CD14-positive monocyte (primary cell): ENCODE measurements around the gene ITPR3. TPM values are rescaled to one million over a fixed set of nuclear protein-coding genes. Genes with fewer than 3 reads are reported as not detected.

Experiments
- DNase-seq, 3 donors: peaks; one replicate each; pipeline ENCODE4 v3.0.0-alpha.2; 2011 to 2022
- H2AFZ ChIP-seq: 2 replicates; pipeline ENCODE4 v1.6.0; 2012; ENCODE audit warnings: mild to moderate bottlenecking, low read depth, low read length, inconsistent platforms; ENCODE audit not compliant: insufficient read depth, poor library complexity, severe bottlenecking
- H3K27ac ChIP-seq, 2 donors: 1 replicate in 1 of 2; 2 replicates in 1 of 2; pipeline ENCODE4 v1.5.1; 2012 to 2013; ENCODE audit warnings: low read length in 2 of 2, control low read depth in 1 of 2, inconsistent platforms in 1 of 2, low read depth in 1 of 2, mild to moderate bottlenecking in 1 of 2
- H3K27me3 ChIP-seq, 2 donors: one replicate each; pipeline versions ENCODE4 v1.6.0 to v1.6.1; 2011 to 2013; ENCODE audit warnings: low read length in 2 of 2; ENCODE audit not compliant: control insufficient read depth in 2 of 2, insufficient read depth in 2 of 2
- H3K36me3 ChIP-seq, 2 donors: replicated peaks in 1 of 2; 1 replicate in 1 of 2; 2 replicates in 1 of 2; pipeline versions ENCODE4 v1.5.1 to v1.6.1; 2012 to 2013; ENCODE audit warnings: low read length in 2 of 2, control low read depth in 1 of 2, inconsistent platforms in 1 of 2, mild to moderate bottlenecking in 1 of 2; ENCODE audit not compliant: insufficient read depth in 2 of 2, control insufficient read depth in 1 of 2
- H3K4me1 ChIP-seq, 2 donors: 1 replicate in 1 of 2; 2 replicates in 1 of 2; pipeline versions ENCODE4 v1.5.1 to v1.6.1; 2012 to 2013; ENCODE audit warnings: low read length in 2 of 2, control low read depth in 1 of 2, inconsistent platforms in 1 of 2, mild to moderate bottlenecking in 1 of 2, moderate library complexity in 1 of 2; ENCODE audit not compliant: insufficient read depth in 2 of 2, control insufficient read depth in 1 of 2
- H3K4me2 ChIP-seq: replicated peaks from 2 replicates; pipeline ENCODE3; 2012; ENCODE audit warnings: low read length, moderate library complexity, mild to moderate bottlenecking; ENCODE audit not compliant: poor library complexity, severe bottlenecking; ENCODE audit errors: extremely low read depth
- H3K4me3 ChIP-seq, 3 experiments: fragments of 200-600 bp in 1 of 3; sonication (generic) in 1 of 3; replicated peaks in 1 of 3; 1 replicate in 2 of 3; 2 replicates in 1 of 3; pipeline ENCODE4 v1.5.1; 2011 to 2013; ENCODE audit warnings: low read length in 3 of 3, mild to moderate bottlenecking in 3 of 3, control low read depth in 2 of 3, low read depth in 2 of 3, inconsistent platforms in 1 of 3, moderate library complexity in 1 of 3
- H3K79me2 ChIP-seq: 2 replicates; pipeline ENCODE4 v1.6.0; 2012; ENCODE audit warnings: mild to moderate bottlenecking, control low read depth, inconsistent platforms, low read length, moderate library complexity; ENCODE audit not compliant: insufficient read depth
- H3K9ac ChIP-seq: 2 replicates; pipeline ENCODE4 v1.6.0; 2017; ENCODE audit warnings: low read length, mild to moderate bottlenecking; ENCODE audit not compliant: insufficient read depth, poor library complexity, severe bottlenecking
- H3K9me3 ChIP-seq, 2 donors: replicated peaks in 1 of 2; 1 replicate in 1 of 2; 2 replicates in 1 of 2; pipeline versions ENCODE4 v1.5.1 to v1.6.1; 2012 to 2013; ENCODE audit warnings: low read length in 2 of 2, control low read depth in 1 of 2; ENCODE audit not compliant: control insufficient read depth in 1 of 2, insufficient read depth in 1 of 2
- H4K20me1 ChIP-seq: 2 replicates; pipeline ENCODE4 v1.6.0; 2012; ENCODE audit warnings: mild to moderate bottlenecking, low read length, control low read depth, moderate library complexity; ENCODE audit not compliant: insufficient read depth
- H3K27ac Mint-ChIP-seq, 7 donors: one replicate each; pipeline ENCODE4 v1.8.0; 2020; ENCODE audit warnings: mild to moderate bottlenecking in 7 of 7, mixed read lengths in 7 of 7, moderate library complexity in 6 of 7, inconsistent platforms in 2 of 7
- H3K27me3 Mint-ChIP-seq, 3 donors: one replicate each; pipeline ENCODE4 v1.8.0; 2021 to 2022; ENCODE audit warnings: low read depth in 3 of 3, mild to moderate bottlenecking in 3 of 3, mixed read lengths in 3 of 3, moderate library complexity in 3 of 3, inconsistent platforms in 1 of 3
- H3K36me3 Mint-ChIP-seq, 2 donors: one replicate each; pipeline ENCODE4 v1.8.0; 2020; ENCODE audit warnings: mixed read lengths in 2 of 2, inconsistent platforms in 1 of 2, mild to moderate bottlenecking in 1 of 2
- H3K4me1 Mint-ChIP-seq: one replicate; pipeline ENCODE4 v1.8.0; 2020; ENCODE audit warnings: mild to moderate bottlenecking, mixed read lengths
- H3K4me3 Mint-ChIP-seq, 2 donors: one replicate each; pipeline ENCODE4 v1.8.0; 2020; ENCODE audit warnings: mild to moderate bottlenecking in 2 of 2, mixed read lengths in 2 of 2, moderate library complexity in 1 of 2
- H3K9me3 Mint-ChIP-seq, 7 donors: one replicate each; pipeline ENCODE4 v1.8.0; 2020 to 2022; ENCODE audit warnings: mixed read lengths in 7 of 7, mild to moderate bottlenecking in 6 of 7, moderate library complexity in 6 of 7, inconsistent platforms in 2 of 7
- WGBS: methylation state at CpG from one replicate; pipeline ENCODE4 v1.1.5; 2013; ENCODE audit warnings: missing lambda C conversion rate; ENCODE audit not compliant: insufficient coverage; 5-methylcytosine and 5-hydroxymethylcytosine counted together
- intact Hi-C, 2 donors: fragments of 100-400 bp; cut with micrococcal nuclease; formaldehyde crosslinking; loops; one replicate each; pipeline versions ENCODE4 v1.15.0 to v1.15.1; 2023
- polyA plus RNA-seq, 3 donors: library from polyadenylated mRNA; depleted of rRNA in 1 of 3; unstranded in 2 of 3; stranded (reverse) in 1 of 3; fragments of 300-500 nt in 2 of 3; fragments of >200 nt in 1 of 3; fragmentation: Illumina TruSeq in 2 of 3; gene quantifications; 1 replicate in 2 of 3; 2 replicates in 1 of 3; pipeline ENCODE4 v1.2.3, GENCODE V29; 2012 to 2021
- TF ChIP-seq, protein P1 (sequence below): fragments of 200-600 bp; IDR thresholded peaks from one replicate; pipeline ENCODE4 v1.8.0; 2022; ENCODE audit warnings: antibody characterized with exemption, mild to moderate bottlenecking

ITPR3 gene
- polyA plus RNA-seq, 3 donors = 1.8 TPM; not detected in 2

- H3K27ac Mint-ChIP-seq = peak overlapping the region in 1 of 7 donors; percentile 15
- Histone ChIP-seq H3K9me3 (no peaks in the 10 kb centered on the region), H3K9ac (no peak overlapping the region), H4K20me1 (no peaks in the 10 kb centered on the region), H3K4me2 (no peak overlapping the region), H3K27me3 (no peaks in the 10 kb centered on the region), H3K4me1 (no peaks in the 10 kb centered on the region), H3K79me2 (no peaks in the 10 kb centered on the region), H3K4me3 (no peak overlapping the region), H2AFZ (no peak overlapping the region), H3K27ac (no peak overlapping the region), H3K36me3 (no peaks in the 10 kb centered on the region)
- WGBS = 80% methylated on average over 17 of the region's 17 CpGs
- TF ChIP-seq, protein P1, sequence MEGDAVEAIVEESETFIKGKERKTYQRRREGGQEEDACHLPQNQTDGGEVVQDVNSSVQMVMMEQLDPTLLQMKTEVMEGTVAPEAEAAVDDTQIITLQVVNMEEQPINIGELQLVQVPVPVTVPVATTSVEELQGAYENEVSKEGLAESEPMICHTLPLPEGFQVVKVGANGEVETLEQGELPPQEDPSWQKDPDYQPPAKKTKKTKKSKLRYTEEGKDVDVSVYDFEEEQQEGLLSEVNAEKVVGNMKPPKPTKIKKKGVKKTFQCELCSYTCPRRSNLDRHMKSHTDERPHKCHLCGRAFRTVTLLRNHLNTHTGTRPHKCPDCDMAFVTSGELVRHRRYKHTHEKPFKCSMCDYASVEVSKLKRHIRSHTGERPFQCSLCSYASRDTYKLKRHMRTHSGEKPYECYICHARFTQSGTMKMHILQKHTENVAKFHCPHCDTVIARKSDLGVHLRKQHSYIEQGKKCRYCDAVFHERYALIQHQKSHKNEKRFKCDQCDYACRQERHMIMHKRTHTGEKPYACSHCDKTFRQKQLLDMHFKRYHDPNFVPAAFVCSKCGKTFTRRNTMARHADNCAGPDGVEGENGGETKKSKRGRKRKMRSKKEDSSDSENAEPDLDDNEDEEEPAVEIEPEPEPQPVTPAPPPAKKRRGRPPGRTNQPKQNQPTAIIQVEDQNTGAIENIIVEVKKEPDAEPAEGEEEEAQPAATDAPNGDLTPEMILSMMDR = no peak
- intact Hi-C loops = no loop called here
- no peak overlapping the region for H3K4me3 Mint-ChIP-seq
- no peaks in the 10 kb centered on the region for H3K9me3 Mint-ChIP-seq
- no peak for DNase-seq
- peaks cover 0 to 4% (median 0%) of the 10 kb centered on the region in 3 donors for H3K27me3 Mint-ChIP-seq
- H3K36me3 Mint-ChIP-seq = peaks cover 6 to 24% of the 10 kb centered on the region in 2 donors
- H3K4me1 Mint-ChIP-seq = no peaks in the 10 kb centered on the region
Observed at GRCh38 chr6:33668914-33669313, 47.8 kb downstream of the ITPR3 start.

GRCh38 chr6:33670086-33670660 is 49.1 kb downstream of the ITPR3 start:
- Histone ChIP-seq H3K9me3 (no peaks in the 10 kb centered on the region), H3K27me3 (no peaks in the 10 kb centered on the region), H2AFZ (no peak overlapping the region), H3K4me1 (no peaks in the 10 kb centered on the region), H4K20me1 (no peaks in the 10 kb centered on the region), H3K4me3 (no peak overlapping the region), H3K79me2 (no peaks in the 10 kb centered on the region), H3K27ac (no peak overlapping the region), H3K36me3 (no peaks in the 10 kb centered on the region), H3K4me2 (no peak overlapping the region), H3K9ac (no peak overlapping the region)
- peaks cover 6 to 28% of the 10 kb centered on the region in 2 donors for H3K36me3 Mint-ChIP-seq
- peak overlapping the region in 1 of 7 donors; percentile 53 for H3K27ac Mint-ChIP-seq
- no peaks in the 10 kb centered on the region for H3K9me3 Mint-ChIP-seq
- H3K4me3 Mint-ChIP-seq = no peak overlapping the region
- DNase-seq = no peak
- TF ChIP-seq, protein P1 = no peak
- intact Hi-C loops = no loop called here
- WGBS = 100% methylated on average over 12 of the region's 21 CpGs
- no peaks in the 10 kb centered on the region for H3K4me1 Mint-ChIP-seq
- H3K27me3 Mint-ChIP-seq = peaks cover 0 to 6% (median 0%) of the 10 kb centered on the region in 3 donors
